GM19043 (cell line): ENCODE results near the gene TOR1B.

Source experiments
- ATAC-seq: cut with Tn5 transposase; IDR thresholded peaks from one replicate; pipeline ENCODE4 v1.9.1; 2021; ENCODE audit warnings: low read depth; ENCODE audit not compliant: unreplicated experiment

Gene TOR1B

GRCh38 chr9:129811967-129812363 lies 9.0 kb downstream of the TOR1B start:
- no peak for ATAC-seq

- no peak for ATAC-seq
Measured at GRCh38 chr9:129812385-129812784, 9.4 kb downstream of the TOR1B start.

- ATAC-seq: no peak
Measured at GRCh38 chr9:129813661-129814060, 10.7 kb downstream of the TOR1B start.

GRCh38 chr9:129814432-129815223 lies 11.6 kb downstream of the TOR1B start:
- no peak for ATAC-seq

GRCh38 chr9:129815278-129815677 lies 12.3 kb downstream of the TOR1B start:
- ATAC-seq: no peak

GRCh38 chr9:129816501-129817435 lies 13.8 kb downstream of the TOR1B start:
- no peak for ATAC-seq

GRCh38 chr9:129822898-129823541 lies 20.0 kb downstream of the TOR1B start:
- ATAC-seq: no peak

GRCh38 chr9:129823542-129823934 lies 20.6 kb downstream of the TOR1B start:
- no peak for ATAC-seq

- ATAC-seq: peak; percentile 86
Measured at GRCh38 chr9:129823935-129824601, 21.1 kb downstream of the TOR1B start, which contains the start of gene TOR1A. TOR1A (minus strand) TSS chr9:129824136; CDS start chr9:129824085, 51 bp downstream.

- ATAC-seq: no peak
Measured at GRCh38 chr9:129826344-129826743, 23.4 kb downstream of the TOR1B start.

GRCh38 chr9:129826759-129827158 lies 23.8 kb downstream of the TOR1B start:
- no peak for ATAC-seq

- ATAC-seq: no peak
Measured at GRCh38 chr9:129828051-129828450, 25.1 kb downstream of the TOR1B start.

- ATAC-seq: no peak
Measured at GRCh38 chr9:129828969-129829368, 26.0 kb downstream of the TOR1B start.

GRCh38 chr9:129832982-129833381 lies 30.0 kb downstream of the TOR1B start:
- ATAC-seq: no peak

- peak; percentile 15 for ATAC-seq
Measured at GRCh38 chr9:129834489-129835127, 31.6 kb downstream of the TOR1B start.

- ATAC-seq: peak; percentile 93
Measured at GRCh38 chr9:129835128-129835859, 32.3 kb downstream of the TOR1B start, which contains the start of the genes C9orf78 and USP20. C9orf78 (minus strand) TSS chr9:129835275; CDS start chr9:129835221, 54 bp downstream. USP20 (plus strand) TSS chr9:129835458; CDS start chr9:129852556, 17,098 bp downstream.

GRCh38 chr9:129835860-129836223 lies 32.9 kb downstream of the TOR1B start:
- no peak for ATAC-seq

GRCh38 chr9:129836311-129837007 lies 33.5 kb downstream of the TOR1B start:
- ATAC-seq: no peak
